ENCODE data around the gene ACOXL. TPM values are rescaled to one million over a fixed set of nuclear protein-coding genes. Genes with fewer than 3 reads are reported as not detected.
A peak's percentile ranks its signal among the peaks of the same experiment; 100 is the strongest.

Gene ACOXL
- total RNA-seq, 4 donors from 2014 or later, result 0.55 to 5.2 (median 1.1) TPM; not detected in 1

DNA sequence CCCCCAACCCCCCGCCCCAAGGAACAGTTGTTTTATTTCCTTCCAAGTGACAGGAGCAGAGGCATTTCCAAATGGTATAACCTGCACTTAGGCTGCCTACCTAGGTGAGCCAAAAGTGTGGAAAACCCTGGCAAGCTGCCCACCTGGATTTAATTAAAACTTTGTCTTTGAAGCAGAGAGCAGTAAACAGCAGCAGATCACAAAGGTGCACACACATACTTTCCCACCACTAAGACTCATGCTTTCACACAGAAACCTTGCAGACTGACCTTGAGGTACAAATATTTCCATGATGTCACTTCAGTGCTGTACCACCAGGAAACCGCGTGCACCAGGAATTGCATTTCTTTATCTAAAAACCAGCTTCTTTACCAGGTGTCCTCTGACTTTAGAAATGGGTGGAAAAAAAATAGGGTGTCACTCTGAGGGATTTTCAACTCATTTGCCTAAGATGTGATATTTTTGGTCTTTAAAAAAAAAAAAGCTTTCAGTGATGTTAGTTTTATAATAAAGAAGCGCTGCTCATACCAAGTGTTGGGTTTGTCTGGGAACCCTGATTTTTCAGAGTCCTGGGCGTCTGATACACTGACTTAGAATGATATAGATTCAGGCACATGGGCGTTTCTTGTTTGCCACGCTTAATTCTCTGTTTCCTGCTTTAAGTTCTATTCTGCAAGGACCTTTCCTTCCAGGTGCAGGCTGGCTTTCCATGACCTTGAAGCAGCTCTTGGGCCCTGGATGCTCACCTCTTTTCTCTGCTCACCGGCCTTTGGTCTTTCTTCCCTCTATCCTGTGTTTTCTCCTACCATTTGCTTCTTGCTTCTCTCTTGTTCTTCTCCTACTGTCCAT lies 317.6 kb downstream of the ACOXL start:
- Histone ChIP-seq H3K9me3 (no peaks in the 10 kb centered on the region), H3K4me1 (peaks cover 0 to 17% (median 10%) of the 10 kb centered on the region in 4 donors), H3K36me3 (no peaks in the 10 kb centered on the region), H3K27ac (peak overlapping the region in 1 of 4 donors; percentile 30), H3K27me3 (peaks cover under 1% of the 10 kb centered on the region), H3K4me3 (no peak overlapping the region)
- TF ChIP-seq, protein P1, sequence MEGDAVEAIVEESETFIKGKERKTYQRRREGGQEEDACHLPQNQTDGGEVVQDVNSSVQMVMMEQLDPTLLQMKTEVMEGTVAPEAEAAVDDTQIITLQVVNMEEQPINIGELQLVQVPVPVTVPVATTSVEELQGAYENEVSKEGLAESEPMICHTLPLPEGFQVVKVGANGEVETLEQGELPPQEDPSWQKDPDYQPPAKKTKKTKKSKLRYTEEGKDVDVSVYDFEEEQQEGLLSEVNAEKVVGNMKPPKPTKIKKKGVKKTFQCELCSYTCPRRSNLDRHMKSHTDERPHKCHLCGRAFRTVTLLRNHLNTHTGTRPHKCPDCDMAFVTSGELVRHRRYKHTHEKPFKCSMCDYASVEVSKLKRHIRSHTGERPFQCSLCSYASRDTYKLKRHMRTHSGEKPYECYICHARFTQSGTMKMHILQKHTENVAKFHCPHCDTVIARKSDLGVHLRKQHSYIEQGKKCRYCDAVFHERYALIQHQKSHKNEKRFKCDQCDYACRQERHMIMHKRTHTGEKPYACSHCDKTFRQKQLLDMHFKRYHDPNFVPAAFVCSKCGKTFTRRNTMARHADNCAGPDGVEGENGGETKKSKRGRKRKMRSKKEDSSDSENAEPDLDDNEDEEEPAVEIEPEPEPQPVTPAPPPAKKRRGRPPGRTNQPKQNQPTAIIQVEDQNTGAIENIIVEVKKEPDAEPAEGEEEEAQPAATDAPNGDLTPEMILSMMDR (IDR thresholded peaks at IDR 0.05), result no peak
- TF ChIP-seq EP300 (IDR thresholded peaks at IDR 0.05; ENCODE audit: low read depth) (no peak), POLR2AphosphoS5 (IDR thresholded peaks at IDR 0.05) (no peak), POLR2A (IDR thresholded peaks at IDR 0.05) (no peak)
- WGBS, 2 donors (ENCODE audit: low coverage in 1 of 2), result 38 to 61% methylated on average over 4 to 8 of the region's 8 CpGs
- intact Hi-C loops (cut with DNase I; ENCODE audit: low total_unique reads), result no loop called here
- DNase-seq, result peak; percentile 31
- in situ Hi-C loops (cut with MboI; ENCODE audit: low pct_ligation_motif_present in 1 of 4, low pct_unique_long_range_greater_than_20kb in 1 of 4, low sequenced_read_pairs in 3 of 4), result no loop called here

DNA sequence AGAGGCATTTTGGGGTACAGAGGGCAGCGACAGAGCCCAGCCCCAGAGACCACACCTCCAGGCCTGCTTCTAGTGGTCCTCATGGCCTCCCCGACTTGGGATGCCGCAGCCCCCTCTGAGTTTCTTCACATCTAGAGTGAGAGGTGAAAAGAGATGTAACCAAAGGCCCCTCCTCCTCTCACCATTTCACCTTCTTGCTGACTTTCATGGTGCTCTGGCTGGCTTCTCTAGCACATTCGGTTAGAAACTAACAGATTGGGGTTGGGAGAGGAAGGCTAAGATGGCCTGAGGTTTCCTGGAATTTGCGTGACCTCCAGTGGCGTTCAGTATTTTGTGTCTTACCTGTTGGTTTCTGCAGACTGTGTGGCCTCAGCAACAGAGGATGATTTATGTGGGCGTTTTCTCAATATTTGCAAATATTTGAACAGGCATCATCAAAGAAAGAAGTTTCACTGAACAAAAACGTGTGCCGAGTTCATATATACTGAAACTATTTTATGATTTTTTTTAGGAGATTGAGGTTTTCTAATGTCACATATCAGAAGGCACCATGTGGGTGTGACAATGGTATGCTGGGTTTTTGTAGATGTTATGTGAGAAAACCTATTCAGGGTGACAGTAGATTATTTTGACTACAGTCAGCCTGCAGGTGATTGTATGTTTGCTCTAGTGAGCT lies 318.5 kb downstream of the ACOXL start:
- Histone ChIP-seq H3K4me3 (no peak overlapping the region), H3K36me3 (no peaks in the 10 kb centered on the region), H3K4me1 (peaks cover 0 to 17% (median 10%) of the 10 kb centered on the region in 4 donors), H3K27ac (peak overlapping the region in 1 of 4 donors; percentile 30), H3K27me3 (peaks cover 3% of the 10 kb centered on the region), H3K9me3 (no peaks in the 10 kb centered on the region)
- DNase-seq, result no peak
- in situ Hi-C loops (cut with MboI; ENCODE audit: low pct_ligation_motif_present in 1 of 4, low pct_unique_long_range_greater_than_20kb in 1 of 4, low sequenced_read_pairs in 3 of 4) (no loop called here), intact Hi-C loops (cut with DNase I; ENCODE audit: low total_unique reads) (no loop called here)
- TF ChIP-seq POLR2AphosphoS5 (IDR thresholded peaks at IDR 0.05), result no peak
- TF ChIP-seq, protein P1 (IDR thresholded peaks at IDR 0.05), result no peak
- TF ChIP-seq EP300 (IDR thresholded peaks at IDR 0.05; ENCODE audit: low read depth), result no peak
- no peak for TF ChIP-seq POLR2A (IDR thresholded peaks at IDR 0.05)
- WGBS, 2 donors (ENCODE audit: low coverage in 1 of 2), result 37 to 66% methylated on average over 3 to 9 of the region's 9 CpGs

DNA sequence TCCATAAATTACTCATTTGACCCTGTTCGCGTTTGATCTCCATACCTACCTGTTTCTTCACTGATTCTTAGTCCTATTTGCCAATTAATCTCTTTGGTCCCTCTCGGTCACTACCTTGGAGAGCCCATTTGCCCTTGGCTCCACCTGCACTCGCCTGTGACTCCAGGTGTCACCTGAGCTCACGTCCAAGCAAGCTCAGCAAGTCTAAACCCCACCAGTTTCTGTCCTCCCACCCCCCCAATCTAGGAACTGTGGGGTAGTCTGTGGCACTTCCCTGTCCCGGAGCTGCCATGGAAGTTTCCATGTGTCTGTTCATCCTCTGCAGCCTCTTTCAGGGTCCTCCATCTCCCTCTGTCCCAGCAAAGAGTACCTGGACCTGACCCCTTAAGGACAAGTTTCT lies 320.2 kb downstream of the ACOXL start:
- Histone ChIP-seq H3K27me3 (peaks cover 3% of the 10 kb centered on the region), H3K36me3 (no peaks in the 10 kb centered on the region), H3K27ac (no peak overlapping the region), H3K4me1 (peaks cover 0 to 17% (median 10%) of the 10 kb centered on the region in 4 donors), H3K4me3 (no peak overlapping the region), H3K9me3 (no peaks in the 10 kb centered on the region)
- no peak for DNase-seq
- in situ Hi-C loops (cut with MboI; ENCODE audit: low pct_ligation_motif_present in 1 of 4, low pct_unique_long_range_greater_than_20kb in 1 of 4, low sequenced_read_pairs in 3 of 4), result no loop called here
- intact Hi-C loops (cut with DNase I; ENCODE audit: low total_unique reads), result no loop called here
- no peak for TF ChIP-seq EP300 (IDR thresholded peaks at IDR 0.05; ENCODE audit: low read depth)
- TF ChIP-seq POLR2A (IDR thresholded peaks at IDR 0.05), result no peak
- TF ChIP-seq POLR2AphosphoS5 (IDR thresholded peaks at IDR 0.05), result no peak
- 87 to 100% methylated on average over 2 to 6 of the region's 6 CpGs for WGBS, 2 donors (ENCODE audit: low coverage in 1 of 2)

DNA sequence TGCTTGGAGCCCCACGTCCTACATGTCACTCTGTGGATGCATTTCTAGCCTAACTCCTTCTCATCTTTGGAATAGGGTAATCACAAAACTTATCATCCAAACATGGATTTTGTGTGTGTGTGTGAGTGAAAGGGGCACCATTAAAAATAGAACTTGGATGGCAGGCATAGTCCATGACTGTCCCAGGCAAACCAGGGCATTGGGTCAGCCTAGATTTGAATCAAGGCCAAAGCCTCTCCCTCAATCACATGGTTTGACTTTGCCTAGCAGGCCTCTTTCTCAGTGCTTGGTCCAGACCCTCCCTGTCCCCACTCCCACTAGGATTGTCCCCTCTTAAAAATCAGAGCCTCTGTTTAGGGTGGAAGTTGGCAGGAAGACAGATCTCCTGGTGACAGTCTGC lies 320.9 kb downstream of the ACOXL start:
- intact Hi-C loops (cut with DNase I; ENCODE audit: low total_unique reads), result no loop called here
- in situ Hi-C loops (cut with MboI; ENCODE audit: low pct_ligation_motif_present in 1 of 4, low pct_unique_long_range_greater_than_20kb in 1 of 4, low sequenced_read_pairs in 3 of 4), result no loop called here
- TF ChIP-seq POLR2AphosphoS5 (IDR thresholded peaks at IDR 0.05) (no peak), POLR2A (IDR thresholded peaks at IDR 0.05) (no peak), EP300 (IDR thresholded peaks at IDR 0.05; ENCODE audit: low read depth) (no peak)
- TF ChIP-seq, protein P1 (IDR thresholded peaks at IDR 0.05), result no peak
- Histone ChIP-seq H3K4me1 (peaks cover 0 to 17% (median 10%) of the 10 kb centered on the region in 4 donors), H3K9me3 (no peaks in the 10 kb centered on the region), H3K27ac (no peak overlapping the region), H3K36me3 (no peaks in the 10 kb centered on the region), H3K4me3 (no peak overlapping the region), H3K27me3 (peaks cover 3% of the 10 kb centered on the region)
- DNase-seq, result no peak
- WGBS, 2 donors (ENCODE audit: low coverage in 1 of 2), result 80 to 100% methylated on average over 1 of the region's 1 CpG

All from transverse colon (tissue), 4 donors.